HCT116 (cell line): ENCODE data around the gene EFCAB12. TPM values are rescaled to one million over a fixed set of nuclear protein-coding genes. Genes with fewer than 3 reads are reported as not detected.

ENCODE experiments used
- ATAC-seq: fragments of 200-7000 bp; cut with Tn5 transposase; 2 replicates; pipeline ENCODE4 v1.9.1; 2020; ENCODE audit warnings: mild to moderate bottlenecking, moderate library complexity
- BruUV-seq: library from RNA; stranded (reverse); fragments of 400-500 nt; replicated peaks from 2 replicates; lab custom pipeline; 2021; lab: Mats Ljungman, UMichigan
- CTCF ChIA-PET: fragments of 300-600 bp; sonication (Branson Sonifier 250); formaldehyde crosslinking; loops from one replicate; lab custom pipeline; 2021; ENCODE audit warnings: antibody characterized with exemption; lab: Charles Lee
- POLR2A ChIA-PET: fragments of 300-600, 350-600 bp; sonication (Branson Sonifier 250); formaldehyde crosslinking; loops from one replicate; lab custom pipeline; 2021; ENCODE audit warnings: antibody characterized with exemption; lab: Charles Lee
- RAD21 ChIA-PET, 2 experiments: fragments of 300-600 bp; sonication (Branson Sonifier 250); formaldehyde crosslinking; loops; one replicate each; lab custom pipeline; 2023; ENCODE audit warnings: low total read pairs in 2 of 2; ENCODE audit not compliant: uncharacterized antibody in 2 of 2, unreplicated experiment in 2 of 2, low non-redundant PET in 1 of 2; lab: Charles Lee
- DNase-seq: peaks from one replicate; pipeline ENCODE4 v3.0.0-alpha.2; 2010; ENCODE audit warnings: low read depth, low spot score
- H2AFZ ChIP-seq: fragments of 200-600 bp; shearing (Covaris generic), sonication (generic); 2 replicates; pipeline ENCODE4 v1.6.1; 2017; ENCODE audit warnings: low read depth, mixed run types, mixed read lengths, antibody characterized with exemption, low read length; ENCODE audit not compliant: poor library complexity, severe bottlenecking
- H3K27ac ChIP-seq: 2 replicates; pipeline ENCODE4 v1.5.1; 2012; ENCODE audit warnings: low read depth, low read length
- H3K27me3 ChIP-seq: fragments of 200-600 bp; sonication (generic); 2 replicates; pipeline ENCODE4 v1.6.1; 2016; ENCODE audit warnings: mixed run types, low read length, mixed read lengths; ENCODE audit not compliant: insufficient read depth
- H3K36me3 ChIP-seq, 2 experiments: fragments of 200-500 bp in 1 of 2; fragments of 200-600 bp in 1 of 2; sonication (Bioruptor generic) in 1 of 2; sonication (generic) in 1 of 2; 2 replicates each; pipeline versions ENCODE4 v1.5.1 to v1.6.1; 2014 to 2016; ENCODE audit warnings: low read length in 2 of 2, inconsistent platforms in 1 of 2, mixed read lengths in 1 of 2, mixed run types in 1 of 2; ENCODE audit not compliant: insufficient read depth in 2 of 2, control insufficient read depth in 1 of 2
- H3K4me1 ChIP-seq, 2 experiments: fragments of 200-600 bp in 1 of 2; sonication (generic) in 1 of 2; 2 replicates each; pipeline versions ENCODE4 v1.5.1 to v1.6.1; 2012 to 2017; ENCODE audit warnings: low read length in 2 of 2, inconsistent platforms in 1 of 2, mild to moderate bottlenecking in 1 of 2, mixed read lengths in 1 of 2, mixed run types in 1 of 2, moderate library complexity in 1 of 2; ENCODE audit not compliant: insufficient read depth in 2 of 2, control insufficient read depth in 1 of 2
- H3K4me2 ChIP-seq: fragments of 200-600 bp; sonication (generic); 2 replicates; pipeline ENCODE4 v1.6.1; 2017; ENCODE audit warnings: mixed run types, low read length, mixed read lengths
- H3K4me3 ChIP-seq, 2 experiments: fragments of 200-600 bp in 1 of 2; sonication (generic) in 1 of 2; replicated peaks in 1 of 2; 2 replicates each; pipeline ENCODE4 v1.5.1; 2011 to 2016; ENCODE audit warnings: low read length in 2 of 2, control low read depth in 1 of 2, low read depth in 1 of 2, mild to moderate bottlenecking in 1 of 2, mixed read lengths in 1 of 2, mixed run types in 1 of 2
- H3K79me2 ChIP-seq: fragments of 200-600 bp; sonication (generic); 2 replicates; pipeline ENCODE4 v1.6.1; 2017; ENCODE audit warnings: mild to moderate bottlenecking, mixed run types, low read length, moderate library complexity, mixed read lengths; ENCODE audit not compliant: insufficient read depth
- H3K9ac ChIP-seq: fragments of 200-600 bp; sonication (generic); 2 replicates; pipeline ENCODE4 v1.6.1; 2016; ENCODE audit warnings: low read length, mixed read lengths
- H3K9me2 ChIP-seq: fragments of 200-600 bp; sonication (generic), shearing (Covaris generic); 2 replicates; pipeline ENCODE4 v1.6.1; 2017; ENCODE audit warnings: mixed run types, mild to moderate bottlenecking, moderate library complexity; ENCODE audit not compliant: insufficient read depth
- H3K9me3 ChIP-seq, 2 experiments: fragments of 200-500 bp in 1 of 2; fragments of 200-600 bp in 1 of 2; sonication (Bioruptor generic) in 1 of 2; sonication (generic) in 1 of 2; 2 replicates each; pipeline ENCODE4 v1.6.1; 2014 to 2017; ENCODE audit warnings: low read length in 2 of 2, mixed read lengths in 2 of 2, inconsistent platforms in 1 of 2, low read depth in 1 of 2, mild to moderate bottlenecking in 1 of 2, mixed run types in 1 of 2, moderate library complexity in 1 of 2; ENCODE audit not compliant: control insufficient read depth in 1 of 2, insufficient read depth in 1 of 2
- H4K20me1 ChIP-seq: fragments of 200-600 bp; sonication (generic), shearing (Covaris generic); 2 replicates; pipeline ENCODE4 v1.6.1; 2017; ENCODE audit warnings: mixed run types, mild to moderate bottlenecking, moderate library complexity; ENCODE audit not compliant: insufficient read depth
- ATF3 ChIP-seq: IDR thresholded peaks from 2 replicates; pipeline ENCODE4 v1.6.1; 2012
- CEBPB ChIP-seq: IDR thresholded peaks from 2 replicates; pipeline ENCODE4 v1.6.1; 2012; ENCODE audit warnings: low read depth
- CTCF ChIP-seq, 3 experiments: fragments of 200-600 bp in 1 of 3; sonication (generic) in 1 of 3; IDR thresholded peaks in 2 of 3; conservative IDR thresholded peaks in 1 of 3; 2 replicates each; pipeline ENCODE4 v1.5.1; 2012 to 2017; ENCODE audit warnings: low read depth in 2 of 3, low read length in 2 of 3, antibody characterized with exemption in 1 of 3, borderline replicate concordance in 1 of 3, control low read depth in 1 of 3, mild to moderate bottlenecking in 1 of 3, mixed read lengths in 1 of 3, mixed run types in 1 of 3, moderate library complexity in 1 of 3; ENCODE audit not compliant: insufficient read depth in 1 of 3
- EGR1 ChIP-seq: IDR thresholded peaks from 2 replicates; pipeline ENCODE4 v1.6.1; 2012; ENCODE audit warnings: low read depth
- EZH2 ChIP-seq: fragments of 200-600 bp; sonication (generic); IDR thresholded peaks from 2 replicates; pipeline ENCODE4 v1.6.1; 2017; ENCODE audit warnings: antibody characterized with exemption, mixed run types
- EZH2phosphoT487 ChIP-seq: fragments of 200-600 bp; IDR thresholded peaks from 2 replicates; pipeline ENCODE4 v1.6.1; 2018; ENCODE audit warnings: antibody characterized with exemption, borderline replicate concordance
- FOSL1 ChIP-seq: IDR thresholded peaks from 2 replicates; pipeline ENCODE4 v1.6.1; 2012; ENCODE audit warnings: low read depth
- JUND ChIP-seq: IDR thresholded peaks from 2 replicates; pipeline ENCODE4 v1.6.1; 2012
- MAX ChIP-seq: IDR thresholded peaks from 2 replicates; pipeline ENCODE4 v1.6.1; 2012
- POLR2A ChIP-seq: IDR thresholded peaks from 2 replicates; pipeline ENCODE4 v1.7.0; 2011; ENCODE audit warnings: borderline replicate concordance; ENCODE audit not compliant: insufficient read depth, insufficient read length; ENCODE audit errors: extremely low read depth
- POLR2AphosphoS5 ChIP-seq: IDR thresholded peaks from 2 replicates; pipeline ENCODE4 v1.6.1; 2011; ENCODE audit warnings: mild to moderate bottlenecking, low read depth, low read length, moderate library complexity
- SIN3A ChIP-seq: IDR thresholded peaks from 2 replicates; pipeline ENCODE4 v1.6.1; 2012; ENCODE audit warnings: low read depth
- SP1 ChIP-seq: IDR thresholded peaks from 2 replicates; pipeline ENCODE4 v1.6.1; 2012; ENCODE audit warnings: low read depth
- SRF ChIP-seq: IDR thresholded peaks from 2 replicates; pipeline ENCODE4 v1.6.1; 2012; ENCODE audit warnings: low read depth
- ZBTB33 ChIP-seq: IDR thresholded peaks from 2 replicates; pipeline ENCODE4 v1.6.1; 2011; ENCODE audit warnings: mild to moderate bottlenecking, low read length, moderate library complexity; ENCODE audit not compliant: insufficient replicate concordance; ENCODE audit errors: extremely low read depth
- ZFX ChIP-seq: fragments of 450-650 bp; IDR thresholded peaks from 2 replicates; pipeline ENCODE4 v1.6.1; 2017
- ZNF274 ChIP-seq: fragments of 200-500 bp; sonication (Bioruptor generic); IDR thresholded peaks from 2 replicates; pipeline ENCODE4 v1.6.1; 2014; ENCODE audit warnings: mild to moderate bottlenecking, low read depth, low read length, inconsistent platforms
- intact Hi-C: fragments of 100-400 bp; cut with micrococcal nuclease; formaldehyde crosslinking; loops from 2 replicates; pipeline ENCODE4 v1.10.0; 2022
- total RNA-seq: library from RNA; stranded (reverse); gene quantifications from one replicate; pipeline ENCODE4 v1.2.1, GENCODE V29; 2021; ENCODE audit not compliant: unreplicated experiment

The EFCAB12 gene
- total RNA-seq, 1 experiment from 2014 or later = 0.42 TPM

- BruUV-seq = no TSS peak
- peaks cover 0 to 5% of the 10 kb centered on the region in 2 experiments; a peak in 1 of 4 replicates for H3K4me1 ChIP-seq
- no peak overlapping the region for H3K4me3 ChIP-seq
- DNase-seq = no peak
- no peak overlapping the region for H3K9ac ChIP-seq
- no peak overlapping the region for H3K27ac ChIP-seq
- ChIA-PET RAD21 (no interaction called here), POLR2A (interaction anchor here (0.8 kb wide), 1 partner anchor 9 kb away, joined by 4 read pairs; no protein-coding TSS in a partner anchor), CTCF (no interaction called here)
- TF ChIP-seq ZFX (no peak), POLR2A (no peak), EZH2 (no peak), ZBTB33 (no peak), JUND (no peak), EGR1 (no peak), CEBPB (no peak), POLR2AphosphoS5 (no peak), FOSL1 (no peak), EZH2phosphoT487 (no peak), SRF (no peak), ATF3 (no peak), MAX (no peak), SIN3A (no peak), SP1 (no peak), CTCF (IDR thresholded peaks at IDR 0.05 in 2 of 3, conservative IDR thresholded peaks at IDR 0.05 in 1 of 3; ENCODE audit: borderline replicate concordance in 1 of 3, insufficient read depth in 1 of 3, low read depth in 2 of 3, low read length in 2 of 3) (no peak), ZNF274 (no peak)
- no peak overlapping the region for H2AFZ ChIP-seq
- H3K9me3 ChIP-seq = no peaks in the 10 kb centered on the region
- no peaks in the 10 kb centered on the region for H3K9me2 ChIP-seq
- H3K79me2 ChIP-seq = no peaks in the 10 kb centered on the region
- intact Hi-C loops = no loop called here
- ATAC-seq = no peak
- no peak overlapping the region for H3K4me2 ChIP-seq
- H3K36me3 ChIP-seq = no peaks in the 10 kb centered on the region
- H3K27me3 ChIP-seq = peaks cover 3% of the 10 kb centered on the region; the same call in 1 of the 2 replicates
- no peaks in the 10 kb centered on the region for H4K20me1 ChIP-seq
Observed at GRCh38 chr3:129409541-129409940, 18.9 kb downstream of the EFCAB12 start.
